Measurements from ENCODE around the gene LIAS.
"Not testable (repeated sequence)": the region's sequence is repeated elsewhere in the genome, so short reads cannot be mapped to it uniquely, and the experiment has no call there.

Gene LIAS

GRCh38 chr4:39505581-39505980 lies 46.7 kb downstream of the LIAS start:
- H3K9ac ChIP-seq (ENCODE audit: low read depth, low read length, poor library complexity, severe bottlenecking) = no peak overlapping the region
- no peak overlapping the region for H2AFZ ChIP-seq (ENCODE audit: low read length)
- H3K36me3 ChIP-seq (ENCODE audit: insufficient read depth, low read length) = peaks cover 87% of the 10 kb centered on the region
- TF ChIP-seq EZH2phosphoT487 (IDR thresholded peaks at IDR 0.05; ENCODE audit: borderline replicate concordance) (no peak), CTCF (conservative IDR thresholded peaks at IDR 0.05; ENCODE audit: low read length) (no peak)
- no peaks in the 10 kb centered on the region for H3F3A ChIP-seq (ENCODE audit: low read depth)
- H3K4me3 ChIP-seq (ENCODE audit: low read length, poor library complexity, severe bottlenecking) = no peak overlapping the region
- H4K20me1 ChIP-seq (ENCODE audit: insufficient read depth, low read length, poor library complexity, severe bottlenecking) = no peaks in the 10 kb centered on the region
- no peaks in the 10 kb centered on the region for H3K9me2 ChIP-seq (replicated peaks; ENCODE audit: low read depth, low read length)
- H3K4me2 ChIP-seq (ENCODE audit: low read depth, low read length, poor library complexity, severe bottlenecking) = no peak overlapping the region
- no peaks in the 10 kb centered on the region for H3K4me1 ChIP-seq (ENCODE audit: insufficient read depth, low read length, poor library complexity, severe bottlenecking)
- no peaks in the 10 kb centered on the region for H3K79me2 ChIP-seq (ENCODE audit: insufficient read depth, low read length)
- H3K27me3 ChIP-seq (ENCODE audit: insufficient read depth, low read length, poor library complexity, severe bottlenecking) = no peaks in the 10 kb centered on the region
- H3K9me3 ChIP-seq (ENCODE audit: insufficient read depth, low read depth, low read length) = no peaks in the 10 kb centered on the region

GRCh38 chr4:39510348-39510929 lies 51.6 kb downstream of the LIAS start:
- TF ChIP-seq CTCF (conservative IDR thresholded peaks at IDR 0.05; ENCODE audit: low read length) (no peak), EZH2phosphoT487 (IDR thresholded peaks at IDR 0.05; ENCODE audit: borderline replicate concordance) (no peak)
- Histone ChIP-seq H2AFZ (ENCODE audit: low read length) (no peak overlapping the region), H4K20me1 (ENCODE audit: insufficient read depth, low read length, poor library complexity, severe bottlenecking) (no peaks in the 10 kb centered on the region), H3F3A (ENCODE audit: low read depth) (no peaks in the 10 kb centered on the region), H3K27me3 (ENCODE audit: insufficient read depth, low read length, poor library complexity, severe bottlenecking) (no peaks in the 10 kb centered on the region), H3K36me3 (ENCODE audit: insufficient read depth, low read length) (peaks cover 64% of the 10 kb centered on the region), H3K79me2 (ENCODE audit: insufficient read depth, low read length) (no peaks in the 10 kb centered on the region), H3K9me2 (replicated peaks; ENCODE audit: low read depth, low read length) (no peaks in the 10 kb centered on the region), H3K9me3 (ENCODE audit: insufficient read depth, low read depth, low read length) (no peaks in the 10 kb centered on the region), H3K4me2 (ENCODE audit: low read depth, low read length, poor library complexity, severe bottlenecking) (no peak overlapping the region), H3K4me1 (ENCODE audit: insufficient read depth, low read length, poor library complexity, severe bottlenecking) (no peaks in the 10 kb centered on the region), H3K9ac (ENCODE audit: low read depth, low read length, poor library complexity, severe bottlenecking) (no peak overlapping the region), H3K4me3 (ENCODE audit: low read length, poor library complexity, severe bottlenecking) (no peak overlapping the region)

- H3K4me2 ChIP-seq (ENCODE audit: low read depth, low read length, poor library complexity, severe bottlenecking); H3K27me3 ChIP-seq (ENCODE audit: insufficient read depth, low read length, poor library complexity, severe bottlenecking); H3F3A ChIP-seq (ENCODE audit: low read depth); H2AFZ ChIP-seq (ENCODE audit: low read length); H3K9me2 ChIP-seq (replicated peaks; ENCODE audit: low read depth, low read length); H3K9me3 ChIP-seq (ENCODE audit: insufficient read depth, low read depth, low read length); H3K9ac ChIP-seq (ENCODE audit: low read depth, low read length, poor library complexity, severe bottlenecking); H3K4me1 ChIP-seq (ENCODE audit: insufficient read depth, low read length, poor library complexity, severe bottlenecking); H3K79me2 ChIP-seq (ENCODE audit: insufficient read depth, low read length); H3K4me3 ChIP-seq (ENCODE audit: low read length, poor library complexity, severe bottlenecking); H4K20me1 ChIP-seq (ENCODE audit: insufficient read depth, low read length, poor library complexity, severe bottlenecking): not testable (repeated sequence)
- H3K36me3 ChIP-seq (ENCODE audit: insufficient read depth, low read length) = peaks cover 26% of the 10 kb centered on the region; the same call in 1 of the 2 replicates
These were observed 55.4 kb downstream of the LIAS start for GRCh38 chr4:39514266-39514665.

GRCh38 chr4:39514888-39515401 lies 56.1 kb downstream of the LIAS start:
- no peaks in the 10 kb centered on the region for H3K27me3 ChIP-seq (ENCODE audit: insufficient read depth, low read length, poor library complexity, severe bottlenecking)
- H3K4me1 ChIP-seq (ENCODE audit: insufficient read depth, low read length, poor library complexity, severe bottlenecking) = no peaks in the 10 kb centered on the region
- no peak overlapping the region for H3K4me3 ChIP-seq (ENCODE audit: low read length, poor library complexity, severe bottlenecking)
- H3K79me2 ChIP-seq (ENCODE audit: insufficient read depth, low read length) = no peaks in the 10 kb centered on the region
- H3K36me3 ChIP-seq (ENCODE audit: insufficient read depth, low read length) = peaks cover 19% of the 10 kb centered on the region; the same call in 1 of the 2 replicates
- no peak overlapping the region for H3K4me2 ChIP-seq (ENCODE audit: low read depth, low read length, poor library complexity, severe bottlenecking)
- H2AFZ ChIP-seq (ENCODE audit: low read length) = no peak overlapping the region
- TF ChIP-seq EZH2phosphoT487 (IDR thresholded peaks at IDR 0.05; ENCODE audit: borderline replicate concordance) (no peak), CTCF (conservative IDR thresholded peaks at IDR 0.05; ENCODE audit: low read length) (no peak)
- no peak overlapping the region for H3K9ac ChIP-seq (ENCODE audit: low read depth, low read length, poor library complexity, severe bottlenecking)
- H3K9me2 ChIP-seq (replicated peaks; ENCODE audit: low read depth, low read length) = no peaks in the 10 kb centered on the region
- H3F3A ChIP-seq (ENCODE audit: low read depth) = no peaks in the 10 kb centered on the region
- H3K9me3 ChIP-seq (ENCODE audit: insufficient read depth, low read depth, low read length) = no peaks in the 10 kb centered on the region
- peaks cover 3% of the 10 kb centered on the region for H4K20me1 ChIP-seq (ENCODE audit: insufficient read depth, low read length, poor library complexity, severe bottlenecking)

- not testable (repeated sequence) for H3K9ac ChIP-seq (ENCODE audit: low read depth, low read length, poor library complexity, severe bottlenecking); H3K4me1 ChIP-seq (ENCODE audit: insufficient read depth, low read length, poor library complexity, severe bottlenecking); H3K9me2 ChIP-seq (replicated peaks; ENCODE audit: low read depth, low read length); H3K27me3 ChIP-seq (ENCODE audit: insufficient read depth, low read length, poor library complexity, severe bottlenecking); H3K9me3 ChIP-seq (ENCODE audit: insufficient read depth, low read depth, low read length); H3K79me2 ChIP-seq (ENCODE audit: insufficient read depth, low read length); H2AFZ ChIP-seq (ENCODE audit: low read length); H3K4me2 ChIP-seq (ENCODE audit: low read depth, low read length, poor library complexity, severe bottlenecking); H3F3A ChIP-seq (ENCODE audit: low read depth); H3K4me3 ChIP-seq (ENCODE audit: low read length, poor library complexity, severe bottlenecking); H4K20me1 ChIP-seq (ENCODE audit: insufficient read depth, low read length, poor library complexity, severe bottlenecking)
- H3K36me3 ChIP-seq (ENCODE audit: insufficient read depth, low read length) = peaks cover 12% of the 10 kb centered on the region; the same call in 1 of the 2 replicates
These were observed 57.0 kb downstream of the LIAS start for GRCh38 chr4:39515669-39516401.
